H9 (cell line): ENCODE measurements around the gene PAK1IP1. TPM values are rescaled to one million over a fixed set of nuclear protein-coding genes. Genes with fewer than 3 reads are reported as not detected.

Source experiments
- DNase-seq: peaks from one replicate; pipeline ENCODE4 v3.0.0-alpha.2; 2017
- H2AFZ ChIP-seq: one replicate; pipeline ENCODE4 v1.6.1; 2013; ENCODE audit warnings: mild to moderate bottlenecking, low read length, control low read depth, moderate library complexity
- H2AK5ac ChIP-seq: 2 replicates; pipeline ENCODE4 v1.6.1; 2013; ENCODE audit warnings: low read length, control low read depth, mixed read lengths; ENCODE audit not compliant: insufficient read length
- H2BK120ac ChIP-seq: one replicate; pipeline ENCODE4 v1.6.1; 2013; ENCODE audit warnings: low read depth, mild to moderate bottlenecking, low read length, control low read depth, inconsistent platforms; ENCODE audit not compliant: poor library complexity, severe bottlenecking
- H2BK12ac ChIP-seq: 2 replicates; pipeline ENCODE4 v1.6.1; 2013; ENCODE audit warnings: low read length, control low read depth, mixed read lengths, low read depth; ENCODE audit not compliant: insufficient read length
- H2BK15ac ChIP-seq: 2 replicates; pipeline ENCODE4 v1.6.1; 2013; ENCODE audit warnings: low read depth, low read length, control low read depth
- H2BK20ac ChIP-seq: one replicate; pipeline ENCODE4 v1.6.1; 2013; ENCODE audit warnings: low read depth, mild to moderate bottlenecking, low read length, control low read depth, inconsistent platforms; ENCODE audit not compliant: poor library complexity, severe bottlenecking
- H2BK5ac ChIP-seq: 2 replicates; pipeline ENCODE4 v1.6.1; 2013; ENCODE audit warnings: low read length, control low read depth, mixed read lengths; ENCODE audit not compliant: insufficient read length
- H3K14ac ChIP-seq: 2 replicates; pipeline ENCODE4 v1.6.1; 2013; ENCODE audit warnings: low read length, control low read depth; ENCODE audit not compliant: insufficient read depth
- H3K18ac ChIP-seq: 2 replicates; pipeline ENCODE4 v1.6.1; 2013; ENCODE audit warnings: low read depth, mild to moderate bottlenecking, mixed read lengths, low read length, control low read depth; ENCODE audit not compliant: insufficient read length
- H3K23ac ChIP-seq: 2 replicates; pipeline ENCODE4 v1.6.1; 2013; ENCODE audit warnings: low read length, control low read depth, mixed read lengths, low read depth; ENCODE audit not compliant: insufficient read length
- H3K23me2 ChIP-seq: 2 replicates; pipeline ENCODE4 v1.6.1; 2013; ENCODE audit warnings: low read depth, mild to moderate bottlenecking, mixed read lengths, low read length, control low read depth; ENCODE audit not compliant: insufficient read length, poor library complexity, severe bottlenecking
- H3K27ac ChIP-seq: 2 replicates; pipeline ENCODE4 v1.5.1; 2013; ENCODE audit warnings: low read length, control low read depth, mixed read lengths, low read depth; ENCODE audit not compliant: insufficient read length
- H3K27me3 ChIP-seq: 2 replicates; pipeline ENCODE4 v1.6.1; 2013; ENCODE audit warnings: low read length, control low read depth, inconsistent platforms; ENCODE audit not compliant: insufficient read depth
- H3K4ac ChIP-seq: 2 replicates; pipeline ENCODE4 v1.6.1; 2013; ENCODE audit warnings: low read depth, mild to moderate bottlenecking, control low read depth, inconsistent platforms, low read length, moderate library complexity
- H3K4me1 ChIP-seq: 2 replicates; pipeline ENCODE4 v1.6.1; 2013; ENCODE audit warnings: low read length, control low read depth, inconsistent platforms; ENCODE audit not compliant: insufficient read depth
- H3K4me2 ChIP-seq: 2 replicates; pipeline ENCODE4 v1.6.1; 2013; ENCODE audit warnings: low read length, control low read depth, mixed read lengths; ENCODE audit not compliant: insufficient read length, insufficient read depth
- H3K56ac ChIP-seq: 2 replicates; pipeline ENCODE4 v1.6.1; 2013; ENCODE audit warnings: low read depth, mild to moderate bottlenecking, mixed read lengths, low read length, control low read depth; ENCODE audit not compliant: insufficient read length
- H3K79me1 ChIP-seq: 2 replicates; pipeline ENCODE4 v1.6.1; 2013; ENCODE audit warnings: low read depth, mild to moderate bottlenecking, moderate library complexity, low read length, control low read depth, inconsistent platforms; ENCODE audit not compliant: insufficient read depth, poor library complexity, severe bottlenecking
- H3K79me2 ChIP-seq: 2 replicates; pipeline ENCODE4 v1.6.1; 2013; ENCODE audit warnings: low read length, control low read depth, inconsistent platforms; ENCODE audit not compliant: insufficient read depth
- H3K9ac ChIP-seq: 2 replicates; pipeline ENCODE4 v1.6.1; 2013; ENCODE audit warnings: low read length, control low read depth, mixed read lengths; ENCODE audit not compliant: insufficient read length; ENCODE audit errors: extremely low read depth
- H3K9me3 ChIP-seq: one replicate; pipeline ENCODE4 v1.6.1; 2013; ENCODE audit warnings: low read depth, low read length, inconsistent platforms; ENCODE audit not compliant: control insufficient read depth
- H3T11ph ChIP-seq: one replicate; pipeline ENCODE4 v1.6.1; 2013; ENCODE audit warnings: mild to moderate bottlenecking, low read length, control low read depth, inconsistent platforms
- H4K20me1 ChIP-seq: one replicate; pipeline ENCODE4 v1.6.1; 2013; ENCODE audit not compliant: control insufficient read depth, insufficient read length, insufficient read depth
- H4K5ac ChIP-seq: 2 replicates; pipeline ENCODE4 v1.6.1; 2013; ENCODE audit warnings: low read depth, mild to moderate bottlenecking, mixed read lengths, low read length, control low read depth; ENCODE audit not compliant: insufficient read length
- H4K8ac ChIP-seq: replicated peaks from 2 replicates; pipeline ENCODE4 v1.6.1; 2013; ENCODE audit warnings: low read length, control low read depth, mixed read lengths, low read depth; ENCODE audit not compliant: insufficient read length
- H4K91ac ChIP-seq: 2 replicates; pipeline ENCODE4 v1.6.1; 2013; ENCODE audit warnings: low read depth, mild to moderate bottlenecking, moderate library complexity, mixed read lengths, low read length, control low read depth; ENCODE audit not compliant: insufficient read length
- H3K27ac Mint-ChIP-seq, 3 experiments: 2 replicates in 2 of 3; 3 replicates in 1 of 3; pipeline ENCODE4 v1.8.0; 2020 to 2021; ENCODE audit warnings: mixed read lengths in 3 of 3, mild to moderate bottlenecking in 1 of 3, moderate library complexity in 1 of 3
- H3K27me3 Mint-ChIP-seq: 2 replicates; pipeline ENCODE4 v1.8.0; 2021; ENCODE audit warnings: low read depth, mild to moderate bottlenecking, moderate library complexity, mixed read lengths
- H3K36me3 Mint-ChIP-seq, 3 experiments: 2 replicates in 2 of 3; 3 replicates in 1 of 3; pipeline ENCODE4 v1.8.0; 2020 to 2021; ENCODE audit warnings: low read depth in 3 of 3, mixed read lengths in 3 of 3; ENCODE audit not compliant: insufficient read depth in 1 of 3
- H3K4me1 Mint-ChIP-seq, 2 experiments: 2 replicates each; pipeline ENCODE4 v1.8.0; 2020; ENCODE audit warnings: mixed read lengths in 2 of 2
- H3K4me3 Mint-ChIP-seq, 2 experiments: 2 replicates in 1 of 2; 3 replicates in 1 of 2; pipeline ENCODE4 v1.8.0; 2020 to 2021; ENCODE audit warnings: mild to moderate bottlenecking in 2 of 2, mixed read lengths in 2 of 2, moderate library complexity in 1 of 2
- H3K9me3 Mint-ChIP-seq, 2 experiments: 2 replicates in 1 of 2; 3 replicates in 1 of 2; pipeline ENCODE4 v1.8.0; 2020; ENCODE audit warnings: mild to moderate bottlenecking in 2 of 2, mixed read lengths in 2 of 2, moderate library complexity in 1 of 2
- CTCF ChIP-seq: fragments of 200-600 bp; sonication (generic); conservative IDR thresholded peaks from 3 replicates; pipeline ENCODE4 v1.8.0; 2021; ENCODE audit warnings: antibody characterized with exemption, mild to moderate bottlenecking
- WGBS: extraction: QIAGEN DNeasy Blood & Tissue Kit; methylation state at CpG from one replicate; pipeline ENCODE4 v1.1.7; 2013; ENCODE audit warnings: missing lambda C conversion rate, low lambda C conversion rate, mixed read lengths; ENCODE audit not compliant: insufficient read length; ENCODE audit errors: extremely low coverage; 5-methylcytosine and 5-hydroxymethylcytosine counted together
- total RNA-seq: library from RNA; stranded (reverse); gene quantifications from 2 replicates; pipeline ENCODE4 v1.2.1, GENCODE V29; 2021

The PAK1IP1 gene
- total RNA-seq, 1 experiment from 2014 or later: 44.8 TPM

GRCh38 chr6:10668126-10668917 lies 26.4 kb upstream of the PAK1IP1 start:
- no peak overlapping the region for H3K56ac ChIP-seq
- Mint-ChIP-seq H3K4me1 (0 out of 4 replicates have a peak, but pooled peaks cover 0 to under 1% of the 10 kb centered on the region in 2 experiments), H3K36me3 (peaks cover 0 to 2% (median 0%) of the 10 kb centered on the region in 3 experiments; a peak in 3 of 7 replicates), H3K27me3 (peaks cover 3% of the 10 kb centered on the region), H3K9me3 (peaks cover 0 to 13% of the 10 kb centered on the region in 2 experiments; a peak in 3 of 5 replicates), H3K4me3 (no peak overlapping the region), H3K27ac (no peak overlapping the region)
- H3K9ac ChIP-seq: no peak overlapping the region
- H2BK15ac ChIP-seq: no peak overlapping the region
- no peak overlapping the region for H2AFZ ChIP-seq
- H3K4me2 ChIP-seq: no peak overlapping the region
- H4K5ac ChIP-seq: no peak overlapping the region
- no peak for TF ChIP-seq CTCF
- no peak overlapping the region for H4K8ac ChIP-seq
- H3K4me1 ChIP-seq: no peaks in the 10 kb centered on the region
- H3K79me1 ChIP-seq: no peaks in the 10 kb centered on the region
- no peak overlapping the region for H2BK20ac ChIP-seq
- no CpG with 5 or more reads among the region's 6 CpGs for WGBS
- H3K27me3 ChIP-seq: no peaks in the 10 kb centered on the region
- H3K14ac ChIP-seq: no peak overlapping the region; the same call in 1 of the 2 replicates
- H4K91ac ChIP-seq: no peak overlapping the region
- H2BK5ac ChIP-seq: no peak overlapping the region
- no peak overlapping the region for H2BK12ac ChIP-seq
- H4K20me1 ChIP-seq: no peaks in the 10 kb centered on the region
- H3K23me2 ChIP-seq: no peaks in the 10 kb centered on the region
- no peak overlapping the region for H3T11ph ChIP-seq
- no peak overlapping the region for H3K18ac ChIP-seq
- no peak overlapping the region; the same call in 1 of the 2 replicates for H3K4ac ChIP-seq
- H3K9me3 ChIP-seq: no peaks in the 10 kb centered on the region
- no peak overlapping the region for H3K23ac ChIP-seq
- no peak overlapping the region for H3K27ac ChIP-seq
- H3K79me2 ChIP-seq: no peaks in the 10 kb centered on the region
- H2BK120ac ChIP-seq: no peak overlapping the region
- DNase-seq: no peak
- H2AK5ac ChIP-seq: no peak overlapping the region
